Measurements from ENCODE around the gene GET4.

The GET4 gene

GRCh38 chr7:889025-889390, 12.7 kb downstream of the GET4 start:
- Histone ChIP-seq H3K4me3 (ENCODE audit: low read depth, low read length) (no peak overlapping the region), H3K36me3 (replicated peaks) (peaks cover 31% of the 10 kb centered on the region), H3K27me3 (replicated peaks) (no peaks in the 10 kb centered on the region), H3K27ac (no peak overlapping the region)
- in situ Hi-C loops (cut with HindIII; ENCODE audit: low pct_ligation_motif_present, low sequenced_read_pairs): no loop called here
- no peak for DNase-seq
- no peak for TF ChIP-seq CTCF (IDR thresholded peaks at IDR 0.05; ENCODE audit: low read depth, low read length, missing control alignments)

GRCh38 chr7:889391-889790, 13.0 kb downstream of the GET4 start:
- TF ChIP-seq CTCF (IDR thresholded peaks at IDR 0.05; ENCODE audit: low read depth, low read length, missing control alignments): no peak
- no peak for DNase-seq
- H3K36me3 ChIP-seq (replicated peaks): peaks cover 35% of the 10 kb centered on the region
- H3K27me3 ChIP-seq (replicated peaks): no peaks in the 10 kb centered on the region
- H3K27ac ChIP-seq: no peak overlapping the region
- in situ Hi-C loops (cut with HindIII; ENCODE audit: low pct_ligation_motif_present, low sequenced_read_pairs): no loop called here
- H3K4me3 ChIP-seq (ENCODE audit: low read depth, low read length): no peak overlapping the region

GRCh38 chr7:890868-891267, 14.5 kb downstream of the GET4 start:
- DNase-seq: no peak
- Histone ChIP-seq H3K4me3 (ENCODE audit: low read depth, low read length) (no peak overlapping the region), H3K27me3 (replicated peaks) (no peaks in the 10 kb centered on the region), H3K27ac (no peak overlapping the region), H3K36me3 (replicated peaks) (peaks cover 50% of the 10 kb centered on the region)
- in situ Hi-C loops (cut with HindIII; ENCODE audit: low pct_ligation_motif_present, low sequenced_read_pairs): no loop called here
- no peak for TF ChIP-seq CTCF (IDR thresholded peaks at IDR 0.05; ENCODE audit: low read depth, low read length, missing control alignments)

- Histone ChIP-seq H3K36me3 (replicated peaks) (peaks cover 50% of the 10 kb centered on the region), H3K27ac (no peak overlapping the region), H3K27me3 (replicated peaks) (no peaks in the 10 kb centered on the region), H3K4me3 (ENCODE audit: low read depth, low read length) (no peak overlapping the region)
- no peak for DNase-seq
- no peak for TF ChIP-seq CTCF (IDR thresholded peaks at IDR 0.05; ENCODE audit: low read depth, low read length, missing control alignments)
- in situ Hi-C loops (cut with HindIII; ENCODE audit: low pct_ligation_motif_present, low sequenced_read_pairs): no loop called here
Observed at GRCh38 chr7:891291-891690, 14.9 kb downstream of the GET4 start.

- no peak overlapping the region for H3K27ac ChIP-seq
- TF ChIP-seq CTCF (IDR thresholded peaks at IDR 0.05; ENCODE audit: low read depth, low read length, missing control alignments): no peak
- H3K36me3 ChIP-seq (replicated peaks): peaks cover 49% of the 10 kb centered on the region
- no peak for DNase-seq
- H3K27me3 ChIP-seq (replicated peaks): no peaks in the 10 kb centered on the region
- in situ Hi-C loops (cut with HindIII; ENCODE audit: low pct_ligation_motif_present, low sequenced_read_pairs): no loop called here
- H3K4me3 ChIP-seq (ENCODE audit: low read depth, low read length): no peak overlapping the region
Observed at GRCh38 chr7:891805-892204, 15.5 kb downstream of the GET4 start.

Measured in brain microvascular endothelial cell (primary cell).